ENCODE data around the gene CHD9. TPM values are rescaled to one million over a fixed set of nuclear protein-coding genes. Genes with fewer than 3 reads are reported as not detected.
A peak's percentile ranks its signal among the peaks of the same experiment; 100 is the strongest.
"Not testable (repeated sequence)": the region's sequence is repeated elsewhere in the genome, so short reads cannot be mapped to it uniquely, and the experiment has no call there.

The CHD9 gene
- total RNA-seq, 4 donors from 2014 or later: 45.2 to 64.0 (median 49.5) TPM

DNA sequence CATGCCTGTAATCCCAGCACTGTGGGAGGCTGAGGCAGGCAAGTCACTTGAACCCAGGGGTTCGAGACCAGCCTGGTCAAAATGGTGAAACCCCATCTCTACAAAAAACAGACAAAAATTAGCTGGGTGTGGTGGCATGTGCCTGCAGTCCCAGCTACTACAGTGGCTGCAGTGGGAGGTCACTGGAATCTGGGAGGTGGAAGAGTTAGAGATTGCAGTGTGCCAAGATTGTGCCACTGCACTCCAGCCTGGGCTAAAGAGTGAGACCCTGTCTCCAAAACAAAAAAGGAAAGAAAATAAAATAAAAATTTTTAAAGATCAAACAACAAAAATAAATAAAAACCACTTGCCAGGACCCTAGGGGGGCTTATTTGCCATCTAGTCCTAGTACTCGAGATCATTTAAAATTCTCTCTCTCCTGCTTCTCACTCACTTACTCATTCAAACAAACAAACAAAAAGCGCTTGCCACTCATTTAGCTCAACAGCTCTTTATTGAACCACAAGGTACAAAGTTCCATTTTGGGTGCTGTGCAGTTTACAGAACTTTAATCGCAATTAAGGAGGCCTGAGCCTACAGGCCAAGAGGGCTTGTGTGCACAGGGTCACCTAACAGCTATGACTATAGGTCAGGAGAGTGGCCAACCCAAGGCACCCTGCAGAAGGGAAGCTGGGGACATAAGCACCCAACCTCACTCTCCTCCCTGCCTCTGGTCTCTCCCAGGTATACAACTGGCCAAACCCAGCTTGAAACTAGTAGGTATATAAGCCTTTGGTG lies 6.5 kb upstream of the CHD9 start:
- H3K9me3 ChIP-seq: no peaks in the 10 kb centered on the region
- intact Hi-C loops (cut with DNase I): no loop called here
- H3K4me3 ChIP-seq: no peak overlapping the region
- no peak for DNase-seq (ENCODE audit: extremely low spot score)
- H3K27me3 ChIP-seq: peaks cover 0 to 41% (median 0%) of the 10 kb centered on the region in 4 donors
- H3K36me3 ChIP-seq: no peaks in the 10 kb centered on the region
- peaks cover 0 to 24% (median 15%) of the 10 kb centered on the region in 4 donors for H3K4me1 ChIP-seq
- no peak for TF ChIP-seq CTCF (IDR thresholded peaks at IDR 0.05)
- TF ChIP-seq EP300 (IDR thresholded peaks at IDR 0.05): no peak
- no peak for TF ChIP-seq POLR2AphosphoS5 (IDR thresholded peaks at IDR 0.05)
- no peak for TF ChIP-seq POLR2A (IDR thresholded peaks at IDR 0.05; ENCODE audit: low read depth)
- no peak overlapping the region for H3K27ac ChIP-seq (replicated peaks in 1 of 4)
- 90% methylated on average over 4 of the region's 4 CpGs for WGBS

DNA sequence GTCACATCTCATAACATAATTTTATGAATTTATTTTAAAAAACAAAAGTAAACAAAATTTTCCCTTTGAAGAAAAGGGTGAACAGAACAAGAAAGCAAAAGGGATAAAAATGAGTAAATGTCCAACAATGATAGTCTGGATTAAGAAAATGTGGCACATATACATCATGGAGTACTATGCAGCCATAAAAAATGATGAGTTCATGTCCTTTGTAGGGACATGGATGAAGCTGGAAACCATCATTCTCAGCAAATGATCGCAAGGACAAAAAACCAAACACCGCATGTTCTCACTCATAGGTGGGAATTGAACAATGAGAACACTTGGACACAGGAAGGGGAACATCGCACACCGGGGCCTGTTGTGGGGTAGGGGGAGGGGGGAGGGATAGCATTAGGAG lies 3.5 kb upstream of the CHD9 start:
- Histone ChIP-seq H3K27me3 (peaks cover 0 to 16% (median 0%) of the 10 kb centered on the region in 4 donors), H3K4me1 (peaks cover 15 to 32% (median 21%) of the 10 kb centered on the region in 4 donors)
- intact Hi-C loops (cut with DNase I): loop anchor here (5.0 to 10.0 kb wide), 2 partner anchors 156 to 234 kb away; no protein-coding TSS in a partner anchor
- DNase-seq (ENCODE audit: extremely low spot score); H3K36me3 ChIP-seq; H3K4me3 ChIP-seq; H3K27ac ChIP-seq (replicated peaks in 1 of 4); H3K9me3 ChIP-seq: not testable (repeated sequence)
- WGBS: 91% methylated on average over 4 of the region's 4 CpGs

GRCh38 chr16:53052519-53053501 lies 2.0 kb upstream of the CHD9 start, which contains the start of gene CHD9NB:
Gene CHD9NB (minus strand): TSS chr16:53052897. CDS start chr16:53044158, 8,739 bp downstream.
- H3K9me3 ChIP-seq: no peaks in the 10 kb centered on the region
- 32% methylated on average over 2 of the region's 2 CpGs for WGBS
- no peak for DNase-seq (ENCODE audit: extremely low spot score)
- no peak within 1 kb of the TSS for H3K27ac ChIP-seq (replicated peaks in 1 of 4)
- H3K36me3 ChIP-seq: no peaks in the 10 kb centered on the region
- peaks cover 0 to 3% (median 0%) of the 10 kb centered on the region in 4 donors for H3K27me3 ChIP-seq
- TF ChIP-seq POLR2A (IDR thresholded peaks at IDR 0.05; ENCODE audit: low read depth) (no peak), EP300 (IDR thresholded peaks at IDR 0.05) (no peak), POLR2AphosphoS5 (IDR thresholded peaks at IDR 0.05) (no peak), CTCF (IDR thresholded peaks at IDR 0.05) (no peak)
- H3K4me1 ChIP-seq: peaks cover 27 to 46% (median 34%) of the 10 kb centered on the region in 4 donors
- H3K4me3 ChIP-seq: no peak within 1 kb of the TSS
- intact Hi-C loops (cut with DNase I): loop anchor here (2.0 to 10.0 kb wide), 3 partner anchors 110 to 232 kb away; no protein-coding TSS in a partner anchor

DNA sequence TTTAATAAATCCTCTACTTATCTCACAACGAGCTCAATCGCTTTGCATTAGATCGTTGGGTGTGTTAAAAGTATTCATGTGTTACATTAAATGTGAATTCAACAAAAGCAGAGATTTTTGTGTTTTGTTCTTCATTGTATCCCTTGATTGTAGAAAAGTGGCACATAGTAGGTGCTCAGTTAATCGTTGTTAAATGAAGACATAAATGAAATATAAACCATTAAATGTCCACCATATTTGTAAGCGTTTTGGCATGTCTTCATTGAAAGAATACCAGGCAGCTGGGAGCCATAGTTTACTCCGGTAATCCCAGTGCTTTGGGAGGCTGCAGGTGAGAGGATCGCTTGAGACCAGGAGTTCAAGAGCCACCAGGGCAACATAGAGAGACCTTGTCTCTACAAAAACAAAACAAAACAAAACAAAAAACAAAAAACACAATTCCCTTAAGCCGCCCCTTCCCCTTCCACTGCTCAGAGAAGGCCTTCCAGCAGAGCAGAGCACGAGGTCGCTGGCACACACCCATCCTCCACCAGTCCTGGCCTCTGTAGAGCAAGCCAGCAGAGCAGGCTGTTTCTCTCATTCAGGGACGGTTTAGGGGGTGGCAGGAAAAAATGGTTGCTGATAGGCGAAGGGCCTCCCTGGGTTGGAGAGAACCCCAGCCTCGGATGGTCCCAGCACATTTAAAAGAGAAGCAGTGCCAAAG lies 673 bp upstream of the CHD9 start:
- TF ChIP-seq EP300 (IDR thresholded peaks at IDR 0.05): no peak
- TF ChIP-seq CTCF (IDR thresholded peaks at IDR 0.05): no peak
- no peak for TF ChIP-seq POLR2A (IDR thresholded peaks at IDR 0.05; ENCODE audit: low read depth)
- TF ChIP-seq POLR2AphosphoS5 (IDR thresholded peaks at IDR 0.05): no peak
- intact Hi-C loops (cut with DNase I): loop anchor here (2.0 to 10.0 kb wide), 5 partner anchors 77 to 231 kb away; no protein-coding TSS in a partner anchor
- Histone ChIP-seq H3K27ac (replicated peaks in 1 of 4) (peak overlapping the region; percentile 72 to 89 (median 78)), H3K36me3 (no peaks in the 10 kb centered on the region), H3K4me1 (peaks cover 27 to 50% (median 35%) of the 10 kb centered on the region in 4 donors), H3K9me3 (no peaks in the 10 kb centered on the region), H3K27me3 (no peaks in the 10 kb centered on the region), H3K4me3 (peak overlapping the region; percentile 63 to 92 (median 68))
- no peak for DNase-seq (ENCODE audit: extremely low spot score)
- 58% methylated on average over 13 of the region's 13 CpGs for WGBS
